ENCODE results near the gene GLO1. TPM values are rescaled to one million over a fixed set of nuclear protein-coding genes. Genes with fewer than 3 reads are reported as not detected.

GLO1 gene
- total and polyA plus RNA-seq, 2 donors from 2014 or later: 67.3 to 126 TPM

DNA sequence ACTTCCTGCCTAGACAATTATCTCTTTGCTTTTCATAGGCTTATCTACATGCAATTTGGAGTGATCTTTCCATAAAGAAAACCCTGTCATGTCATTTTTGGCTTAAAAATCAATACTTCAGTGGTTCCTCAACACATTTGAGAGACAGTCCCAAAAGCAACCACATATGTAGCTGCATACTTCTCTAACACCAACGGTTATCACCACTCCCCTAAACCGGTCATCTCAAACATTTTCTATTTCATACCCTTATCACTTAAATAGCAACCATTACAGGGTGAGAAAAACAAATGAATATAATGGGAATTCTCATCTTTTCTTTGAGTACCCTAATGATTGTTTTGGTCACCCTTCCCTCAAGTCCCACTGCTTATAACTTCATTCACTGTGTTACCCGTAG, 5.1 kb downstream of the GLO1 start:
- Histone ChIP-seq H3K4me1 (ENCODE audit: control insufficient read depth in 2 of 3, insufficient read depth in 2 of 3, low read depth in 1 of 3, low read length in 3 of 3) (no peaks in the 10 kb centered on the region), H3K9me3 (ENCODE audit: control insufficient read depth in 2 of 3, insufficient read depth in 1 of 3, low read length in 3 of 3) (no peaks in the 10 kb centered on the region), H3K9ac (ENCODE audit: low read length in 3 of 3) (no peak overlapping the region), H3K27me3 (ENCODE audit: control insufficient read depth, insufficient read depth, low read length) (no peaks in the 10 kb centered on the region), H3K27ac (ENCODE audit: low read depth in 2 of 2, low read length in 2 of 2) (no peak overlapping the region), H3K36me3 (ENCODE audit: control insufficient read depth in 2 of 3, insufficient read depth in 3 of 3, low read length in 3 of 3) (peaks cover 0 to 2% (median 0%) of the 10 kb centered on the region in 3 donors), H3K4me3 (ENCODE audit: low read length in 3 of 3) (no peak overlapping the region)
- no peak for DNase-seq
- no peak for TF ChIP-seq CTCF (IDR thresholded peaks at IDR 0.05; ENCODE audit: borderline replicate concordance, extremely low read depth, insufficient read depth)
- FAIRE-seq: no peak
- intact Hi-C loops (cut with DNase I): no loop called here

GRCh38 chr6:38696345-38696744, 6.6 kb downstream of the GLO1 start:
- peaks cover 0 to 2% (median 0%) of the 10 kb centered on the region in 3 donors for H3K36me3 ChIP-seq (ENCODE audit: control insufficient read depth in 2 of 3, insufficient read depth in 3 of 3, low read length in 3 of 3)
- TF ChIP-seq CTCF (IDR thresholded peaks at IDR 0.05; ENCODE audit: borderline replicate concordance, extremely low read depth, insufficient read depth): no peak
- no peaks in the 10 kb centered on the region for H3K27me3 ChIP-seq (ENCODE audit: control insufficient read depth, insufficient read depth, low read length)
- no peaks in the 10 kb centered on the region for H3K9me3 ChIP-seq (ENCODE audit: control insufficient read depth in 2 of 3, insufficient read depth in 1 of 3, low read length in 3 of 3)
- DNase-seq: no peak
- no peak overlapping the region for H3K27ac ChIP-seq (ENCODE audit: low read depth in 2 of 2, low read length in 2 of 2)
- intact Hi-C loops (cut with DNase I): no loop called here
- H3K9ac ChIP-seq (ENCODE audit: low read length in 3 of 3): no peak overlapping the region
- no peak for FAIRE-seq
- H3K4me1 ChIP-seq (ENCODE audit: control insufficient read depth in 2 of 3, insufficient read depth in 2 of 3, low read depth in 1 of 3, low read length in 3 of 3): no peaks in the 10 kb centered on the region
- no peak overlapping the region for H3K4me3 ChIP-seq (ENCODE audit: low read length in 3 of 3)

- peaks cover 0 to 2% (median 0%) of the 10 kb centered on the region in 3 donors for H3K36me3 ChIP-seq (ENCODE audit: control insufficient read depth in 2 of 3, insufficient read depth in 3 of 3, low read length in 3 of 3)
- H3K9me3 ChIP-seq (ENCODE audit: control insufficient read depth in 2 of 3, insufficient read depth in 1 of 3, low read length in 3 of 3): no peaks in the 10 kb centered on the region
- no peak for FAIRE-seq
- TF ChIP-seq CTCF (IDR thresholded peaks at IDR 0.05; ENCODE audit: borderline replicate concordance, extremely low read depth, insufficient read depth): no peak
- intact Hi-C loops (cut with DNase I): no loop called here
- no peak overlapping the region for H3K27ac ChIP-seq (ENCODE audit: low read depth in 2 of 2, low read length in 2 of 2)
- DNase-seq: no peak
- H3K4me3 ChIP-seq (ENCODE audit: low read length in 3 of 3): no peak overlapping the region
- H3K27me3 ChIP-seq (ENCODE audit: control insufficient read depth, insufficient read depth, low read length): no peaks in the 10 kb centered on the region
- no peak overlapping the region for H3K9ac ChIP-seq (ENCODE audit: low read length in 3 of 3)
- H3K4me1 ChIP-seq (ENCODE audit: control insufficient read depth in 2 of 3, insufficient read depth in 2 of 3, low read depth in 1 of 3, low read length in 3 of 3): no peaks in the 10 kb centered on the region
Observed at GRCh38 chr6:38695933-38696332, 7.0 kb downstream of the GLO1 start.

Measured in kidney (tissue), 14 donors.